NCI-H526 (cell line): Measurements from ENCODE around the gene COL11A1.
"Not testable (repeated sequence)": the region's sequence is repeated elsewhere in the genome, so short reads cannot be mapped to it uniquely, and the experiment has no call there.

ENCODE experiments used
- DNase-seq, 2 experiments: peaks; one replicate each; lab custom pipeline; 2025; lab: John Stamatoyannopoulos, UW

COL11A1 gene

GRCh38 chr1:103084181-103084580, 24.1 kb downstream of the COL11A1 start:
- DNase-seq = no peak

- DNase-seq = no peak
Measured at GRCh38 chr1:103075316-103076000, 32.9 kb downstream of the COL11A1 start.

DNA sequence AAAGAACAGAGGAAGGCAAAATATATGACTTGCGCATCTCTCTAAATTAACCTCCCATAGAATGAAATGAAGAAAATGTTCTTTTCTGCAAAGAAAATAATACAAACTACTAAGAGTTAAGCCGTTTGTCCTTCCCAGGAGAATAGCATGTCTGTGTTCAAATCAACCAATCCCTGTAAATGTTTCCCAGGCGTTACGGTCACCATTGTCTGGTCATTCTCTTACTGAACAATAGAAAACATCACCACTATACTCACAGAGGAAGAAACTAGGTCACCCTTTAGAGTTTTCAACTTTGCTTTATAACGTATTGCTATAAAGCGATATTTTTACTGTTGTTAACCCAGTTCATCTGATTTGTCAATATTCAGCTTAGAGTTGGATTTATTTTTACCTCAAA, 34.1 kb downstream of the COL11A1 start:
- DNase-seq = no peak

DNA sequence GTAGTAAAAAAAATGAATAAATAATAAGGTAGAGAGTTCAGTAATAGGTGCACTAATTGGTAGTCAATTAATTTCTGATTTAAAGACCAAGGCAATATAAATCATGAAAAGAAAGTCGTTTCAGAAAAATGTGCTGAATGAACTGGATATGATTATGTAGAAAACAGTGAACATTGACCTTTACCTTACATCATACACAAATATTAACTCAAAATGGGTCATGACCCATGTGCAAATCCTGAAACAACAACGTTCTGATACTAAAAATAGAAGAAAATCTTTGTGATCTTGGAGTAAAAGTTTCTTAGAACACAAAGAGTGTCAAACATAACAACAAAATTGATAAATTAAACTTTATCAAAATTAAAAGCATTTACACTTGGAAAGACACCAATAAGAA, 39.1 kb downstream of the COL11A1 start:
- no peak for DNase-seq

- no peak for DNase-seq
Measured at GRCh38 chr1:103063921-103064320, 44.4 kb downstream of the COL11A1 start.

DNA sequence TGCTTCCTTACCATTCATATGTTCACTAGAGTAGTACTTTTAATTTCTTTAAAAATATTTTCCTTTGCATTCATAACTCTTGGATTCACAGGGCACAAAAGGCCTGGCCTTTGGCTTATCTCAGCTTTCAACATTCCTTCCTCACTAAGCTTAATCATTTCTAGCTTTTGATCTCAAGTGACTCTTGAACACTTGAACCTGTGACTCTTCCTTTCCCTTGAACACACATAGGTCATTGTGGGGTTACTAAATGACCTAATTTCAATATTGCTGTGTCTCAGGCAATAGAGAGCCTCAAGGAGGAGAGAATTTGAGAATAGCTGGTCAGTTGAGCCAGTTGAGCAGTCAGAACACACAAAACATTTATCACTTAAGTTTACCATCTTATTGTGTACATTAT, 49.9 kb downstream of the COL11A1 start:
- DNase-seq = no peak

- DNase-seq = no peak
Measured at GRCh38 chr1:103056423-103056822, 51.9 kb downstream of the COL11A1 start.

GRCh38 chr1:103028110-103028509, 80.2 kb downstream of the COL11A1 start:
- not testable (repeated sequence) for DNase-seq

- DNase-seq = no peak
Measured at GRCh38 chr1:103025858-103026409, 82.4 kb downstream of the COL11A1 start.

- DNase-seq = no peak
Measured at GRCh38 chr1:103024051-103024450, 84.3 kb downstream of the COL11A1 start.

DNA sequence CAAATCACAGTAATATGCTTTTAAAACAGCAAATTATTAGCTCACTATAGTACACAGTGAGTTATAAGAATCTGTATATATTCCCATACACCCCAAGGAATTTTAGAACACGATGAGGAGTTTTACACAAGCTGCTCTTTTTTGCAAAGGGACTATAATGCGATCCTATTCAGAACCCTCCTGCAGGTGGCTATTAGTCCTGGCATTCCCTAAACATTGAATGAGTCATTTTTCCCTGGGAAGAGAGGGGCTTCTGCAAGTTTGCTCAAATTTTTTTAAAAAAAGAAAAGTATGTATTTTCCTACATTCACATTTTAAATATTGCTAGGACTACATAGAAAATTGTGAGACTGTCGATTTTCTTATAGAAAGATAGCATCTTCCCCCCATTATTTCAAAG, 106.3 kb downstream of the COL11A1 start:
- no peak for DNase-seq

- DNase-seq = no peak
Measured at GRCh38 chr1:102978874-102979273, 129.4 kb downstream of the COL11A1 start.

- no peak for DNase-seq
Measured at GRCh38 chr1:102977292-102977691, 131.0 kb downstream of the COL11A1 start.

GRCh38 chr1:102970496-102971078, 137.7 kb downstream of the COL11A1 start:
- peak in 1 of 2 experiments; percentile 74 for DNase-seq

- DNase-seq = no peak
Measured at GRCh38 chr1:102967786-102968185, 140.5 kb downstream of the COL11A1 start.

- DNase-seq = no peak
Measured at GRCh38 chr1:102961549-102961948, 146.8 kb downstream of the COL11A1 start.

- DNase-seq = no peak
Measured at GRCh38 chr1:102954576-102954975, 153.7 kb downstream of the COL11A1 start.

DNA sequence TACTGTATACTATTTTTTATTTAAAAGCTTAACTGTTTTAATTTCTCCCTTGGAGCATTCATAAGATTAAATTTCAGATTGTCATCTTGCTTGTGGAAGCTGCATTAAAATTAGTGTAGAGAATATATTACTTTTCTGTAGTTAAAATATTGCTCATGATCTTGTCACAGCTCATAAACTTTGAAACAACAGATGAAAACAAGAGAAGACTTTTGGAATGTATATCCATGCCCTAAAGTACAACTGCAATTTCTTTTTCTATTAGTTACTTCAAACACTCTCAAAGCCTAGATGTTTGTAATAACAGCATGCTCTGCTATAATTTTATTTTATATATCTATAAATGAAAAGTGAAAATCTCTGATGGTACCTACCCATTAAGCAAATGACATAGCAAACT, 155.9 kb downstream of the COL11A1 start:
- DNase-seq = no peak

DNA sequence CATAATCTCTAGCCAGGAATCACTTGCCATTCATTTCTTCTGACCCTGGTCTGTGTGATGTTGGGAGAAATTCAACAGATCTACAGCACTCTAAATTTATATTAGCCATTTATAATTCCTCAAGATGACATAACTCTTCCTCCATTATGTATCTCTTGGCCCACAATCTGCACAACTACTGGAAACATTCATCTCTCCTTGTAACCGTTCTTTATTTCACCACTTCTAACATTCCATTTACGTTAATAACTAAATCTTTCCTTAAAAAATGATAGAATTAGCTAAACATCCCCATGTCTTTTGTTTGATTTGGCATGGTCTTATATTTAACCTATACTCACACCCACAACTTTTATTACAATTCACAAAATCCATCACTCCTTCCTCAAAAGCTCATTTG, 166.0 kb downstream of the COL11A1 start:
- DNase-seq = no peak

GRCh38 chr1:102941366-102941947, 166.9 kb downstream of the COL11A1 start:
- no peak for DNase-seq

DNA sequence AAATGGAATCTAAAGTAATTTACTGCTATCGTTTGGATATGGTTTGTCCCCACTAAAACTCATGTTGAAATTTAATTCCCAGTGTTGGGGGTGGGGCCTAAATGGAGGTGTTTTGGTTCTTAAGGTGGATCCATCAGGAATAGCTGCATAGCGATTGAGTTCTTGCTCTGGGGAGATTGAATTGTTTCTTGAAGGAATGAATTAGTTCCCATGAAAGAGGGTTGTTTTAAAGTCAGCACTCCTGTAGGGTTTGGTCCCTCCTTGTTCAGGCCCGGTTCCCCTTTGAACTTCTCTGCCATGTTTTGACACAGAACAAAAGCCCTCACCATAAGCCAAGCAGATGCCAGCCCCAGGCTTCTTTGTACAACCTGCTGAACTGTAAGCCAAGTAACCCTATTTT, 170.9 kb downstream of the COL11A1 start:
- DNase-seq = no peak

- not testable (repeated sequence) for DNase-seq
Measured at GRCh38 chr1:102933362-102933761, 175.0 kb downstream of the COL11A1 start.

DNA sequence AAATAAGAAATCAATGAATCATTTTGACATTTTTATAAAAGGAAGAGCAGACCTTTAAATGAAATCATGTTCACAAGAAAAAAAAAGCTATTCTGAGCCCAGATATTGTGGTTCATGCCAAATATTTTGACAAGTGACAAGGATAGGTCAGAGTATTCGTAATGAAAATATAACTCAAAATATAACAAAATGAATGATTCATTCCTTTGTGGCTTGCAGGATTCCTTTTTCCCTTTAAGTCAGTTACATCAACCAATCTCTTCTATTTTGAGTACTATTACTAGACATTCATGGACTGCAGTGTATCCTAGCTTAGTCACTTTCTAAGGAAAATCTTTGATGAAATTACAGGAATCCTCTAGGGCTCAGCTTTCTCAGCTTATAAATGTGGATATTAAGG, 188.7 kb downstream of the COL11A1 start:
- no peak for DNase-seq
